Measurements from ENCODE around the gene PLA2G7. TPM values are rescaled to one million over a fixed set of nuclear protein-coding genes. Genes with fewer than 3 reads are reported as not detected.
"Not testable (repeated sequence)": the region's sequence is repeated elsewhere in the genome, so short reads cannot be mapped to it uniquely, and the experiment has no call there.

Gene PLA2G7
- total and polyA plus RNA-seq, 2 of the 8 experiments (the other 6 are each of a cell fraction or from before 2014, with no cell fraction given), result 1.5 to 2.2 TPM

DNA sequence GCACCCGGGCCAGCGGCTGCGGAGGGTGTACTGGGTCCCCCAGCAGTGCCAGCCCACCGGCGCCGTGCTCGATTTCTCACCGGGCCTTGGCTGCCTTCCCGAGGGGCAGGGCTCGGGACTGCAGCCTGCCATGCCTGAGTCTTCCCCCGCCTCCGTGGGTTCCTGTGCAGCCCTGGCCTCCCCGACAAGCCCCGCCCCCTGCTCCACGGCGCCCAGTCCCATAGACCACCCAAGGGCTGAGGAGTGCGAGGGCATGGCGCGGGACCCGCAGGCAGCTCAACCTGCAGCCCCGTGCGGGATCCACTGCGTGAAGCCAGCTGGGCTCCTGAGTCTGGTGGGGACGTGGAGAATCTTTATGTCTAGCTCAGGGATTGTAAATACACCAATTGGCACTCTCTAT is 39.6 kb upstream of the PLA2G7 start:
- not testable (repeated sequence) for H3K27ac ChIP-seq (ENCODE audit: low read depth, low read length); H3K14ac ChIP-seq (ENCODE audit: insufficient read length)
- 97% methylated on average over 8 of the region's 24 CpGs; no CpG with 5 or more reads in 1 of the 2 experiments for WGBS, 2 experiments (ENCODE audit: extremely low coverage in 1 of 2, insufficient coverage in 1 of 2, insufficient read length in 1 of 2, insufficient replicate concordance in 2 of 2, low coverage in 1 of 2, low lambda C conversion rate in 2 of 2, missing lambda C conversion rate in 1 of 2)

More for the DNA sequence above, 39.6 kb upstream of the PLA2G7 start:
- not testable (repeated sequence) for H3K18ac ChIP-seq (ENCODE audit: extremely low read depth, low read length); H2AFZ ChIP-seq (ENCODE audit: low read length); H2BK15ac ChIP-seq (ENCODE audit: low read length); H3K27me3 ChIP-seq (replicated peaks in 1 of 4; ENCODE audit: control insufficient read depth in 3 of 4, extremely low read depth in 1 of 4, insufficient read depth in 3 of 4, low read length in 3 of 4); H3K4me3 ChIP-seq (ENCODE audit: extremely low read depth in 1 of 4, insufficient read depth in 2 of 4, low read depth in 3 of 4, low read length in 4 of 4); H3K4me2 ChIP-seq (ENCODE audit: insufficient read depth in 1 of 2, low read depth in 2 of 2, low read length in 2 of 2); H3K9me3 ChIP-seq (ENCODE audit: insufficient read depth in 2 of 2, low read depth in 1 of 2, low read length in 1 of 2); H3K79me2 ChIP-seq (ENCODE audit: control insufficient read depth in 1 of 2, insufficient read depth in 2 of 2, low read length in 2 of 2); H3K23ac ChIP-seq (ENCODE audit: insufficient read length); H3K36me3 ChIP-seq (ENCODE audit: control insufficient read depth in 2 of 4, insufficient read depth in 4 of 4, low read length in 3 of 4); H3K4ac ChIP-seq (replicated peaks; ENCODE audit: insufficient read length, low read depth, low read length); H2AK5ac ChIP-seq (ENCODE audit: low read depth, low read length); H4K91ac ChIP-seq (replicated peaks; ENCODE audit: insufficient read length, low read length); H3K23me2 ChIP-seq (ENCODE audit: low read depth, low read length); H4K20me1 ChIP-seq (replicated peaks in 1 of 2; ENCODE audit: control insufficient read depth in 1 of 2, insufficient read depth in 2 of 2, low read length in 2 of 2); H3K4me1 ChIP-seq (replicated peaks in 1 of 4; ENCODE audit: control insufficient read depth in 3 of 4, insufficient read depth in 4 of 4, low read length in 3 of 4); DNase-seq (ENCODE audit: low read depth in 1 of 2, low spot score in 2 of 2); H4K5ac ChIP-seq (ENCODE audit: insufficient read length, low read depth, low read length); H3K79me1 ChIP-seq (ENCODE audit: low read depth, low read length); H4K8ac ChIP-seq (ENCODE audit: extremely low read depth, insufficient read depth, low read length); H2BK20ac ChIP-seq (ENCODE audit: low read length); H2BK5ac ChIP-seq (ENCODE audit: low read depth, low read length); H2BK120ac ChIP-seq (replicated peaks; ENCODE audit: low read depth, low read length); H3K56ac ChIP-seq (replicated peaks; ENCODE audit: insufficient read length, low read depth, low read length); H2BK12ac ChIP-seq (ENCODE audit: low read depth, low read length); H3K9ac ChIP-seq (replicated peaks in 1 of 4; ENCODE audit: extremely low read depth in 1 of 4, low read depth in 3 of 4, low read length in 3 of 4); FAIRE-seq
- POLR2A ChIA-PET (ENCODE audit: partially characterized antibody), result interaction anchor here (1.1 kb wide), 1 partner anchor 69 kb away, joined by 3 read pairs; no protein-coding TSS in a partner anchor
- CTCF ChIA-PET (ENCODE audit: partially characterized antibody), result interaction anchor here (1.0 to 1.4 kb wide), 2 partner anchors 44 to 97 kb away, joined by 3 read pairs; no protein-coding TSS in a partner anchor

All from H1 (cell line).